Transverse colon (tissue), 4 donors: ENCODE data around the gene TRMU.

Experiments
- EP300 ChIP-seq: sonication (generic); formaldehyde crosslinking; IDR thresholded peaks from one replicate; pipeline ENCODE4 v1.6.1; 2017; ENCODE audit warnings: antibody characterized with exemption, low read depth
- POLR2A ChIP-seq: fragments of 450-650 bp; IDR thresholded peaks from one replicate; pipeline ENCODE4 v1.6.1; 2016; ENCODE audit warnings: antibody characterized with exemption, mild to moderate bottlenecking, moderate library complexity
- POLR2AphosphoS5 ChIP-seq, 3 donors: sonication (generic); formaldehyde crosslinking; IDR thresholded peaks; one replicate each; pipeline ENCODE4 v1.6.1; 2016; ENCODE audit warnings: antibody characterized with exemption in 3 of 3
- TF ChIP-seq, protein P1 (sequence below), 5 experiments: fragments of 200-600 bp in 3 of 5; fragments of 450-650 bp in 2 of 5; sonication (generic) in 3 of 5; IDR thresholded peaks; 1 replicate in 2 of 5; 2 replicates in 3 of 5; pipeline ENCODE4 v1.5.1; 2016 to 2017; ENCODE audit warnings: antibody characterized with exemption in 5 of 5, inconsistent platforms in 3 of 5, mild to moderate bottlenecking in 2 of 5, moderate library complexity in 1 of 5

- TF ChIP-seq, protein P1, sequence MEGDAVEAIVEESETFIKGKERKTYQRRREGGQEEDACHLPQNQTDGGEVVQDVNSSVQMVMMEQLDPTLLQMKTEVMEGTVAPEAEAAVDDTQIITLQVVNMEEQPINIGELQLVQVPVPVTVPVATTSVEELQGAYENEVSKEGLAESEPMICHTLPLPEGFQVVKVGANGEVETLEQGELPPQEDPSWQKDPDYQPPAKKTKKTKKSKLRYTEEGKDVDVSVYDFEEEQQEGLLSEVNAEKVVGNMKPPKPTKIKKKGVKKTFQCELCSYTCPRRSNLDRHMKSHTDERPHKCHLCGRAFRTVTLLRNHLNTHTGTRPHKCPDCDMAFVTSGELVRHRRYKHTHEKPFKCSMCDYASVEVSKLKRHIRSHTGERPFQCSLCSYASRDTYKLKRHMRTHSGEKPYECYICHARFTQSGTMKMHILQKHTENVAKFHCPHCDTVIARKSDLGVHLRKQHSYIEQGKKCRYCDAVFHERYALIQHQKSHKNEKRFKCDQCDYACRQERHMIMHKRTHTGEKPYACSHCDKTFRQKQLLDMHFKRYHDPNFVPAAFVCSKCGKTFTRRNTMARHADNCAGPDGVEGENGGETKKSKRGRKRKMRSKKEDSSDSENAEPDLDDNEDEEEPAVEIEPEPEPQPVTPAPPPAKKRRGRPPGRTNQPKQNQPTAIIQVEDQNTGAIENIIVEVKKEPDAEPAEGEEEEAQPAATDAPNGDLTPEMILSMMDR (IDR thresholded peaks at IDR 0.05), result no peak
- TF ChIP-seq EP300 (no peak), POLR2A (no peak), POLR2AphosphoS5 (IDR thresholded peaks at IDR 0.05) (no peak)
These were observed 14.6 kb downstream of the TRMU start for GRCh38 chr22:46350121-46350520.
